A549 (cell line): ENCODE measurements around the gene DSP. TPM values are rescaled to one million over a fixed set of nuclear protein-coding genes. Genes with fewer than 3 reads are reported as not detected.

Source experiments
- ATAC-seq, 2 experiments: fragments of 200-7000 bp in 1 of 2; fragments of >200 bp in 1 of 2; cut with Nextera tagmentation in 1 of 2; cut with Tn5 transposase in 1 of 2; 3 replicates each; pipeline versions ENCODE4 v1.8.0 to v1.9.1; 2018 to 2020; ENCODE audit warnings: mild to moderate bottlenecking in 1 of 2, moderate library complexity in 1 of 2
- CTCF ChIA-PET: fragments of 300-600 bp; sonication (Branson Sonifier 250); formaldehyde crosslinking; extraction: SDS; loops from one replicate; lab custom pipeline; 2021; ENCODE audit warnings: antibody characterized with exemption, inconsistent platforms; lab: Yijun Ruan, JAX
- POLR2A ChIA-PET: fragments of 350-600 bp; formaldehyde crosslinking; extraction: SDS; loops from one replicate; lab custom pipeline; 2021; ENCODE audit warnings: antibody characterized with exemption, inconsistent platforms; lab: Yijun Ruan, JAX
- DNase-seq, 2 experiments: peaks; one replicate each; pipeline versions ENCODE4 v3.0.0 to v3.0.0-alpha.2; 2011 to 2016; ENCODE audit warnings: low read depth in 1 of 2, low spot score in 1 of 2
- FAIRE-seq: peaks from 2 replicates; lab custom pipeline; 2011; peaks lifted over from hg19 to GRCh38; lab: Jason Lieb, UNC
- H3K27ac ChIP-seq, 2 experiments: fragments of >200 bp; sonication (Bioruptor Twin); formaldehyde crosslinking; 3 replicates each; pipeline ENCODE4 v1.5.1; 2016 to 2017
- H3K4me1 ChIP-seq: fragments of >200 bp; sonication (Bioruptor Twin); formaldehyde crosslinking; 3 replicates; pipeline ENCODE4 v1.6.1; 2016
- H3K4me2 ChIP-seq: fragments of >200 bp; sonication (Bioruptor Twin); formaldehyde crosslinking; 3 replicates; pipeline ENCODE4 v1.6.1; 2016
- H3K4me3 ChIP-seq: fragments of >200 bp; sonication (Bioruptor Twin); formaldehyde crosslinking; 3 replicates; pipeline ENCODE4 v1.5.1; 2016
- H3K9me3 ChIP-seq: fragments of >200 bp; sonication (Bioruptor Twin); formaldehyde crosslinking; 3 replicates; pipeline ENCODE4 v1.6.1; 2016
- CEBPB ChIP-seq, 2 experiments: fragments of >200 bp in 1 of 2; sonication (Bioruptor Twin) in 1 of 2; formaldehyde crosslinking in 1 of 2; IDR thresholded peaks; 2 replicates each; pipeline ENCODE4 v1.6.1; 2012 to 2016
- EHMT2 ChIP-seq: fragments of 200-600 bp; sonication (generic); IDR thresholded peaks from 2 replicates; pipeline ENCODE4 v1.6.1; 2016; ENCODE audit warnings: antibody characterized with exemption, low read depth, mild to moderate bottlenecking, moderate library complexity
- FOXS1 ChIP-seq: fragments of 250-450 bp; sonication (Bioruptor Pico); IDR thresholded peaks from 2 replicates; pipeline ENCODE4 v1.5.0; 2020; ENCODE audit warnings: mild to moderate bottlenecking, moderate library complexity
- GATA3 ChIP-seq: IDR thresholded peaks from 2 replicates; pipeline ENCODE4 v1.6.1; 2012; ENCODE audit warnings: borderline replicate concordance
- HDAC2 ChIP-seq: fragments of 200-600 bp; sonication (generic); IDR thresholded peaks from 2 replicates; pipeline ENCODE4 v1.6.1; 2016
- HOXB13 ChIP-seq: fragments of 250-450 bp; sonication (Bioruptor Pico); IDR thresholded peaks from 2 replicates; pipeline ENCODE4 v1.5.0; 2020; ENCODE audit warnings: low read depth, mild to moderate bottlenecking, moderate library complexity
- JUNB ChIP-seq: fragments of >200 bp; sonication (Bioruptor Twin); formaldehyde crosslinking; IDR thresholded peaks from 2 replicates; pipeline ENCODE4 v1.6.1; 2016
- KDM1A ChIP-seq: fragments of 200-600 bp; sonication (generic); IDR thresholded peaks from 2 replicates; pipeline ENCODE4 v1.6.1; 2016; ENCODE audit warnings: low read depth, mild to moderate bottlenecking
- KDM5A ChIP-seq: fragments of 200-600 bp; sonication (generic); IDR thresholded peaks from 2 replicates; pipeline ENCODE4 v1.6.1; 2016; ENCODE audit warnings: antibody characterized with exemption, mild to moderate bottlenecking
- NFE2L2 ChIP-seq: fragments of 150-350 bp; conservative IDR thresholded peaks from 2 replicates; pipeline ENCODE4 v1.6.1; 2014; ENCODE audit warnings: low read length
- PHF8 ChIP-seq: fragments of 200-600 bp; sonication (generic); IDR thresholded peaks from 2 replicates; pipeline ENCODE4 v1.6.1; 2016; ENCODE audit warnings: low read depth, mild to moderate bottlenecking, antibody characterized with exemption, moderate library complexity, borderline replicate concordance
- POLR2AphosphoS2 ChIP-seq: conservative IDR thresholded peaks from 2 replicates; pipeline ENCODE4 v1.6.1; 2012; ENCODE audit warnings: low read length, improper control_type of control experiment, inconsistent platforms
- RAD21 ChIP-seq, 2 experiments: fragments of >200 bp in 1 of 2; sonication (Bioruptor Twin) in 1 of 2; formaldehyde crosslinking in 1 of 2; IDR thresholded peaks in 1 of 2; conservative IDR thresholded peaks in 1 of 2; 2 replicates in 1 of 2; 3 replicates in 1 of 2; pipeline ENCODE4 v1.6.1; 2012 to 2018; ENCODE audit warnings: inconsistent platforms in 1 of 2
- SMC3 ChIP-seq: fragments of >200 bp; sonication (Bioruptor Twin); formaldehyde crosslinking; IDR thresholded peaks from 3 replicates; pipeline ENCODE4 v1.6.1; 2018; ENCODE audit warnings: inconsistent platforms
- SREBF2 ChIP-seq: fragments of 450-650 bp; IDR thresholded peaks from 2 replicates; pipeline ENCODE4 v1.6.1; 2014; ENCODE audit warnings: mild to moderate bottlenecking, moderate library complexity
- TFCP2L1 ChIP-seq: fragments of 250-450 bp; sonication (Bioruptor Pico); IDR thresholded peaks from 2 replicates; pipeline ENCODE4 v1.5.0; 2021; ENCODE audit warnings: mild to moderate bottlenecking
- ZNF302 ChIP-seq: fragments of 250-450 bp; sonication (Bioruptor Pico); IDR thresholded peaks from 2 replicates; pipeline ENCODE4 v1.9.0; 2021; ENCODE audit warnings: inconsistent platforms, mild to moderate bottlenecking, moderate library complexity
- WGBS: methylation state at CpG from one replicate; pipeline ENCODE4 v1.1.6; 2017; ENCODE audit errors: missing lambda C conversion rate; 5-methylcytosine and 5-hydroxymethylcytosine counted together
- polyA plus RNA-seq, 4 experiments: library from polyadenylated mRNA; depleted of rRNA in 3 of 4; stranded (reverse); fragments of >200 nt; fragmentation: RNase III in 1 of 4; extraction: RNeasy Plus Mini Kit Qiagen cat#74134 plus additional on column Dnase treatment in 1 of 4; gene quantifications; 2 replicates in 3 of 4; 3 replicates in 1 of 4; pipeline ENCODE4 v1.2.3, GENCODE V29; 2011 to 2017
- TF ChIP-seq, protein P1 (sequence below): fragments of >200 bp; sonication (Bioruptor Twin); formaldehyde crosslinking; IDR thresholded peaks from 3 replicates; pipeline ENCODE4 v1.5.1; 2016
- TF ChIP-seq, protein P2 (sequence below): fragments of >200 bp; sonication (Bioruptor Twin); formaldehyde crosslinking; IDR thresholded peaks from 2 replicates; pipeline ENCODE4 v1.6.1; 2016
- TF ChIP-seq, protein P3 (sequence below): IDR thresholded peaks from 2 replicates; pipeline ENCODE4 v1.6.1; 2012; ENCODE audit warnings: low read depth, borderline replicate concordance
- TF ChIP-seq, protein P4 (sequence below): fragments of 250-450 bp; sonication (Bioruptor Pico); IDR thresholded peaks from 2 replicates; pipeline ENCODE4 v1.5.0; 2020; ENCODE audit warnings: low read depth, mild to moderate bottlenecking, moderate library complexity

DSP gene
- polyA plus RNA-seq, 2 of the 4 experiments (the other 2 are of a cell fraction) = 15.2 to 34.1 TPM

DNA sequence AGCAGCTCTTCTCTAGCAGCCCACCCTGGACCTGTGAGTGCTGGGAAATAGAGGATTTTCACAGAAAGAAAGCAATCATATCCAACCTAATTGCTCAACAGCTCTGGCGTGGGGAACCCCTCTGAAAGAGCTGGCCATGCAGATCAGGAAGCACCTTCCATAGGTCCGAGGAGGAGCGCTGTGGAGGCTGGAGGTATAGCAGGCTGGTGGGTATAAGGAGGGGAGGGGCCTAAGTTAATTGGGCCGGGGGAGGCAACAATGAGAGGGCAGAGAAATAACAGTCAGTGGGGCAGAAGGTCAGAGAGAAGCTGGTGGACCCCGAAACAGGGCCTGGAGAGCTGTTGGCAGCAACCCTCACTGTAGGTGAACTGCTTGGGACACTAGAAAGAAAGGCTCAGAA lies 89.3 kb downstream of the DSP start:
- FAIRE-seq (no peak), ATAC-seq (0 out of 6 replicates have a peak, but pooled peaks of 1 of the 2 experiments have one; percentile 28), DNase-seq (no peak)
- TF ChIP-seq PHF8 (no peak), FOXS1 (CRISPR knock-in tag) (no peak), CEBPB (IDR thresholded peaks at IDR 0.05) (no peak), GATA3 (no peak), KDM1A (no peak), EHMT2 (no peak), SREBF2 (no peak), TFCP2L1 (CRISPR knock-in tag) (no peak)
- TF ChIP-seq, protein P1, sequence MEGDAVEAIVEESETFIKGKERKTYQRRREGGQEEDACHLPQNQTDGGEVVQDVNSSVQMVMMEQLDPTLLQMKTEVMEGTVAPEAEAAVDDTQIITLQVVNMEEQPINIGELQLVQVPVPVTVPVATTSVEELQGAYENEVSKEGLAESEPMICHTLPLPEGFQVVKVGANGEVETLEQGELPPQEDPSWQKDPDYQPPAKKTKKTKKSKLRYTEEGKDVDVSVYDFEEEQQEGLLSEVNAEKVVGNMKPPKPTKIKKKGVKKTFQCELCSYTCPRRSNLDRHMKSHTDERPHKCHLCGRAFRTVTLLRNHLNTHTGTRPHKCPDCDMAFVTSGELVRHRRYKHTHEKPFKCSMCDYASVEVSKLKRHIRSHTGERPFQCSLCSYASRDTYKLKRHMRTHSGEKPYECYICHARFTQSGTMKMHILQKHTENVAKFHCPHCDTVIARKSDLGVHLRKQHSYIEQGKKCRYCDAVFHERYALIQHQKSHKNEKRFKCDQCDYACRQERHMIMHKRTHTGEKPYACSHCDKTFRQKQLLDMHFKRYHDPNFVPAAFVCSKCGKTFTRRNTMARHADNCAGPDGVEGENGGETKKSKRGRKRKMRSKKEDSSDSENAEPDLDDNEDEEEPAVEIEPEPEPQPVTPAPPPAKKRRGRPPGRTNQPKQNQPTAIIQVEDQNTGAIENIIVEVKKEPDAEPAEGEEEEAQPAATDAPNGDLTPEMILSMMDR = no peak
- TF ChIP-seq, protein P2, sequence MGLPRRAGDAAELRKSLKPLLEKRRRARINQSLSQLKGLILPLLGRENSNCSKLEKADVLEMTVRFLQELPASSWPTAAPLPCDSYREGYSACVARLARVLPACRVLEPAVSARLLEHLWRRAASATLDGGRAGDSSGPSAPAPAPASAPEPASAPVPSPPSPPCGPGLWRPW = no peak
- TF ChIP-seq, protein P3, sequence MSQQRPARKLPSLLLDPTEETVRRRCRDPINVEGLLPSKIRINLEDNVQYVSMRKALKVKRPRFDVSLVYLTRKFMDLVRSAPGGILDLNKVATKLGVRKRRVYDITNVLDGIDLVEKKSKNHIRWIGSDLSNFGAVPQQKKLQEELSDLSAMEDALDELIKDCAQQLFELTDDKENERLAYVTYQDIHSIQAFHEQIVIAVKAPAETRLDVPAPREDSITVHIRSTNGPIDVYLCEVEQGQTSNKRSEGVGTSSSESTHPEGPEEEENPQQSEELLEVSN = no peak
- ChIA-PET POLR2A (no interaction called here), CTCF (interaction anchor here (0.6 to 1.4 kb wide), 2 partner anchors 16 to 33 kb away, joined by 3 to 5 read pairs; no protein-coding TSS in a partner anchor)
- H3K4me2 ChIP-seq = no peak overlapping the region
- H3K27ac ChIP-seq = no peak overlapping the region
- WGBS = 68% methylated on average over 5 of the region's 5 CpGs
- H3K9me3 ChIP-seq = no peaks in the 10 kb centered on the region
- H3K4me1 ChIP-seq = no peaks in the 10 kb centered on the region
- no peak overlapping the region for H3K4me3 ChIP-seq

DNA sequence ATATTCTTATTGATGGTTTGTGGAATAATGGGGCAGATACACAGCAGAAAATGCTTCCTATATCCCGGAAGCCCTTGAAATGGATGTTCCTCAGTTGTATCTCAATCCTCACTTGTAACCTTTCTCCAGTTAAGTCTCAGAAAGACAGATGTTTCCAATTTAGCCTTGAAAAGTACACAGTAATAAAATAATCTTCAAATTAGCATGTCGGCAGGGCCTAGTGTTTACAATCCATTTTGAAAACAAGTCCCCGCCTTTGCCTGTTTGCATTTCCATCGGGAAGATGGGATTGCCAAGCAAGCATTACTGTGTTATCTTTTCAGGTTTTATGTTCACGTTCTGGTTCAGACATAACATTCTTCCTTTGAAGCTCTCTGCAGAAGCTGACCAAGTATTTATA lies 90.0 kb downstream of the DSP start:
- POLR2A ChIA-PET = no interaction called here
- no peak for TF ChIP-seq KDM5A
- TF ChIP-seq, protein P4, sequence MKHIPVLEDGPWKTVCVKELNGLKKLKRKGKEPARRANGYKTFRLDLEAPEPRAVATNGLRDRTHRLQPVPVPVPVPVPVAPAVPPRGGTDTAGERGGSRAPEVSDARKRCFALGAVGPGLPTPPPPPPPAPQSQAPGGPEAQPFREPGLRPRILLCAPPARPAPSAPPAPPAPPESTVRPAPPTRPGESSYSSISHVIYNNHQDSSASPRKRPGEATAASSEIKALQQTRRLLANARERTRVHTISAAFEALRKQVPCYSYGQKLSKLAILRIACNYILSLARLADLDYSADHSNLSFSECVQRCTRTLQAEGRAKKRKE = no peak
- TF ChIP-seq NFE2L2 = no peak
- TF ChIP-seq HDAC2 = no peak
- TF ChIP-seq RAD21 (conservative IDR thresholded peaks at IDR 0.05 in 1 of 2, IDR thresholded peaks at IDR 0.05 in 1 of 2) = no peak
- no peak for TF ChIP-seq JUNB
- TF ChIP-seq ZNF302 = no peak
- TF ChIP-seq EHMT2 = no peak
- TF ChIP-seq HOXB13 (CRISPR knock-in tag) = no peak
- no peak for TF ChIP-seq POLR2AphosphoS2
- no peak for TF ChIP-seq PHF8
- TF ChIP-seq SMC3 = no peak
- TF ChIP-seq, all 56 proteins: peak for 0
- no peak overlapping the region for H3K4me2 ChIP-seq
- ATAC-seq = no peak
- CTCF ChIA-PET = interaction anchor here (1.4 kb wide), 1 partner anchor 16 kb away, joined by 5 read pairs; no protein-coding TSS in a partner anchor
- no peak for FAIRE-seq
- H3K4me3 ChIP-seq = no peak overlapping the region
- no peak overlapping the region for H3K27ac ChIP-seq
- WGBS = 76% methylated on average over 5 of the region's 5 CpGs
- H3K4me1 ChIP-seq = no peaks in the 10 kb centered on the region
- no peak for DNase-seq
- no peaks in the 10 kb centered on the region for H3K9me3 ChIP-seq
